ENCODE results near the gene PTK7. TPM values are rescaled to one million over a fixed set of nuclear protein-coding genes. Genes with fewer than 3 reads are reported as not detected.
"Not testable (repeated sequence)": the region's sequence is repeated elsewhere in the genome, so short reads cannot be mapped to it uniquely, and the experiment has no call there.

Gene PTK7
- total RNA-seq, 5 donors from 2014 or later (not counting 1 experiment from before 2014, with no cell fraction given) = 0.56 to 11.3 (median 1.6) TPM

DNA sequence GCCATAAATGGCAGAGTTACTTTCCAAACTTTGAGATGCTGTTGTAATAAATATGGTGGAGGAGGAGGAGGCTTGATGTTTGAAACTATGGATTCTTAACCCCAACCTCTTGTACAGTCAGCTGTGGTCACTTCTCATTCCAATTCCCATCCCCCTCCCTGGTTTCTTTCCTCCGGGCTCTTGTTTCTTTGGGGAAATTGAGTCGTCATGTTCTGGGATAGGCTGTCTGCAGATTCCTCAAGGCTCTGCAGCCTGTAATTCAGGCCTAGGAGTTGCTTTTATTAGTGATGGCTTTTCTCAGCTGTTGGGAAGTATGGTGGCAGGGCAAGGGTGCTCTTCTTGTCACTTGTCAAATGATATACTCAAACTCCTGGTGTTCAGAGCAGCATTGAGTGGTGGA is 2.6 kb downstream of the PTK7 start:
- no peaks in the 10 kb centered on the region for H3K9me3 Mint-ChIP-seq
- H3K36me3 Mint-ChIP-seq = peaks cover 7% of the 10 kb centered on the region
- ATAC-seq (replicated peaks in 1 of 4) (no peak), DNase-seq (no peak)
- H3K4me3 Mint-ChIP-seq = no peak overlapping the region
- peaks cover 2 to 23% of the 10 kb centered on the region in 2 experiments for H3K4me1 ChIP-seq (ENCODE audit: control insufficient read depth in 1 of 2, extremely low read depth in 1 of 2, insufficient read depth in 2 of 2, low read length in 2 of 2)
- WGBS (ENCODE audit: insufficient coverage) = no CpG with 5 or more reads among the region's 2 CpGs
- no peaks in the 10 kb centered on the region for H3K9me3 ChIP-seq
- H3K27me3 Mint-ChIP-seq = peaks cover 10 to 35% of the 10 kb centered on the region in 2 donors
- POLR2A ChIA-PET = no interaction called here
- CTCF ChIA-PET = no interaction called here
- H3K36me3 ChIP-seq (ENCODE audit: control insufficient read depth in 2 of 2, extremely low read depth in 1 of 2, insufficient read depth in 1 of 2, low read length in 1 of 2) = peaks cover 0 to 3% of the 10 kb centered on the region in 2 donors
- no peak overlapping the region for H3K27ac Mint-ChIP-seq
- H3K27me3 ChIP-seq (replicated peaks in 1 of 2; ENCODE audit: control insufficient read depth in 2 of 2, extremely low read depth in 1 of 2, insufficient read depth in 2 of 2, low read length in 1 of 2) = peaks cover 0 to 41% of the 10 kb centered on the region in 2 experiments
- H3K4me1 Mint-ChIP-seq = peaks cover 0 to 15% (median 6%) of the 10 kb centered on the region in 3 donors
- H3K27ac ChIP-seq (ENCODE audit: low read length) = no peak overlapping the region
- H3K4me3 ChIP-seq (ENCODE audit: control insufficient read depth in 1 of 2, extremely low read depth in 1 of 2, low read length in 1 of 2) = no peak overlapping the region

DNA sequence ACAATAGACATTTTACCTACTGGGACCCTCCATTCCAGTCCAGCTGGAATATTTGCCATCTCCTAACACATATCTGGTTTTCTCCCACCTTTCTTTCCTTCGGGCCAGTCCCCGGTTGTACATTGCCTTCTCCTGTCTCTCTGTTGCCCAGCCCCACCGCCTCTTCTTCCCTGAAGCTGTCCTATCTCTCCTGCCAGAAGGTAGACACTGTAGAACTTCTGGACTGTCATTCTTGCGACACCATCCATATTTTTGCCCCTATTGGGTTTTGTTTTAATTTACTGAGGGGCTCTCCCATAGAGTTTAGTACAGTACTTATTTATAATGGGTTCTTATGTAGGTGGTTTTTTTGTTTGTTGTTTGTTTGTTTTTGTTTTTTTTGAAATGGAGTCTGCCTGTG is 4.9 kb downstream of the PTK7 start:
- Mint-ChIP-seq H3K27ac (no peak overlapping the region), H3K4me1 (peaks cover 0 to 10% (median 4%) of the 10 kb centered on the region in 3 donors), H3K36me3 (no peaks in the 10 kb centered on the region), H3K4me3 (no peak overlapping the region), H3K9me3 (no peaks in the 10 kb centered on the region), H3K27me3 (peaks cover 14 to 29% of the 10 kb centered on the region in 2 donors)
- no peaks in the 10 kb centered on the region for H3K9me3 ChIP-seq
- ChIA-PET CTCF (no interaction called here), POLR2A (no interaction called here)
- no peak for DNase-seq
- peaks cover 0 to 28% of the 10 kb centered on the region in 2 experiments for H3K27me3 ChIP-seq (replicated peaks in 1 of 2; ENCODE audit: control insufficient read depth in 2 of 2, extremely low read depth in 1 of 2, insufficient read depth in 2 of 2, low read length in 1 of 2)
- ATAC-seq (replicated peaks in 1 of 4) = no peak
- no peaks in the 10 kb centered on the region for H3K36me3 ChIP-seq (ENCODE audit: control insufficient read depth in 2 of 2, extremely low read depth in 1 of 2, insufficient read depth in 1 of 2, low read length in 1 of 2)
- WGBS (ENCODE audit: insufficient coverage) = 92% methylated on average over 2 of the region's 4 CpGs
- no peak overlapping the region for H3K4me3 ChIP-seq (ENCODE audit: control insufficient read depth in 1 of 2, extremely low read depth in 1 of 2, low read length in 1 of 2)
- no peak overlapping the region for H3K27ac ChIP-seq (ENCODE audit: low read length)
- peaks cover 2 to 14% of the 10 kb centered on the region in 2 experiments for H3K4me1 ChIP-seq (ENCODE audit: control insufficient read depth in 1 of 2, extremely low read depth in 1 of 2, insufficient read depth in 2 of 2, low read length in 2 of 2)

DNA sequence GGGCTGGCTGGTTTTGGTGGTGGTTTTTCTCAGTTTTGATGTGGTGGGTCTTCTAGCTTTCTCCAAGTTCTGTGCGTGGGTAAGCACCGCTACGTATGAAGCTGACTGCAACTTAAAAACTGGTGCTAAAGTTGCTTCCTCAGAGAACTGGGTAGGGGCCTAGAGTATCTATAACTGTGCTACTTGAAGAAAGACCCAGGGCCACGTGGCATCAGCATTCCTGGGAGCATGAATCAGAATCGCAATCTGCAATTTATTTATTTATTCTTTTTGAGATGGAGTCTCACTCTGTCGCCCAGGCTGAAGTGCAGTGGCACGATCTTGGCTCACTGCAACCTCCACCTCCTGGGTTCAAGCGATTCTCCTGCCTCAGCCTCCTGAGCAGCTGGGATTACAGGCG is 5.8 kb downstream of the PTK7 start:
- H3K4me1 ChIP-seq (ENCODE audit: control insufficient read depth in 1 of 2, extremely low read depth in 1 of 2, insufficient read depth in 2 of 2, low read length in 2 of 2); ATAC-seq (replicated peaks in 1 of 4); DNase-seq; H3K9me3 Mint-ChIP-seq; H3K36me3 ChIP-seq (ENCODE audit: control insufficient read depth in 2 of 2, extremely low read depth in 1 of 2, insufficient read depth in 1 of 2, low read length in 1 of 2); H3K4me3 Mint-ChIP-seq; H3K27ac Mint-ChIP-seq; CTCF ChIA-PET; H3K27ac ChIP-seq (ENCODE audit: low read length); H3K4me3 ChIP-seq (ENCODE audit: control insufficient read depth in 1 of 2, extremely low read depth in 1 of 2, low read length in 1 of 2); H3K9me3 ChIP-seq; POLR2A ChIA-PET; H3K4me1 Mint-ChIP-seq; H3K36me3 Mint-ChIP-seq: not testable (repeated sequence)
- WGBS (ENCODE audit: insufficient coverage) = 16% methylated on average over 4 of the region's 9 CpGs
- H3K27me3 Mint-ChIP-seq = peaks cover 14 to 27% of the 10 kb centered on the region in 2 donors
- peaks cover 0 to 25% of the 10 kb centered on the region in 2 experiments for H3K27me3 ChIP-seq (replicated peaks in 1 of 2; ENCODE audit: control insufficient read depth in 2 of 2, extremely low read depth in 1 of 2, insufficient read depth in 2 of 2, low read length in 1 of 2)

DNA sequence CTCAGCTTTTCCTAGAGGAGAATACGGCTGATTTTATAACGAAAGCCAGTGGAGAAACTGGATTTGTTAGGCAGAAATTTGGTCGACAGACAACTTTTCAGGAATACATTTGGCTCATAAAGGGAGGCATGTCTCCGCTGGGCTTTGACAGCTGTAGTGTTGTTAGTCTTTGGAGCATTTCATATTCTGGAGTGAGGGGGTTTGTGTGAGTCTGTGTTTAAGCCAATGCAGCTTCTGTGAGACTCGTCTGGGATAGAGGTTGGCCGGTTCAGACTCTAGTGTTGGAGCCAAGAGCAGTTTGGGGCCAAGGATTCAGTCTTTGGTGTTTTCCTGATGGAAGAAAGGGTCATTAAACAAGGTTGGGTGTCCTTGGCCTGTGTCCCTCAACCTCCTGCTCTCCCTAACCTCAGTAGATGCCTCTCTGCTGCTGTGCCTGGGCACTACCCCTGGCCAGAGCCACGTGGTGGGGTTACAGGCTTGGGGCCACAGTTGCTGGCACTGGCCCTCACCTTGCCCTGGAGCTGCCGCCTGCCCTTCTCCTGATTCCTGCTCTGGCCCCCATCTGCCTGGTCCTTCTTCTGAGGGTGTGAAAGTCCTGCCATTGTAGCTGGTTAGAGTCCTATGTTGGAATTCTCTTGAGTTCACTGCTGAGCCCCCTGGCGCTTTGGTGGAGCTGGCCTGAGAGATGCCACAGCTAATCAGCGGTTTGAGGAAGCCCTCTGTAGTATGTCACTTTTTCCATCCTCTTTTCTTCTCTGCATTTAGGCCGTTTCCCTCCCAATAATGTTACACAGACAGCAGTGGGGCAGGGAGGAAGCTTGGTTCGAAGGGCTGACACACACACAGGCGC is 6.9 kb downstream of the PTK7 start:
- no peak for ATAC-seq (replicated peaks in 1 of 4)
- Histone ChIP-seq H3K27me3 (replicated peaks in 1 of 2; ENCODE audit: control insufficient read depth in 2 of 2, extremely low read depth in 1 of 2, insufficient read depth in 2 of 2, low read length in 1 of 2) (peaks cover 0 to 14% of the 10 kb centered on the region in 2 experiments), H3K9me3 (no peaks in the 10 kb centered on the region), H3K4me3 (ENCODE audit: control insufficient read depth in 1 of 2, extremely low read depth in 1 of 2, low read length in 1 of 2) (no peak overlapping the region), H3K27ac (ENCODE audit: low read length) (no peak overlapping the region), H3K36me3 (ENCODE audit: control insufficient read depth in 2 of 2, extremely low read depth in 1 of 2, insufficient read depth in 1 of 2, low read length in 1 of 2) (no peaks in the 10 kb centered on the region), H3K4me1 (ENCODE audit: control insufficient read depth in 1 of 2, extremely low read depth in 1 of 2, insufficient read depth in 2 of 2, low read length in 2 of 2) (peaks cover 0 to 2% of the 10 kb centered on the region in 2 experiments)
- Mint-ChIP-seq H3K36me3 (no peaks in the 10 kb centered on the region), H3K27ac (no peak overlapping the region), H3K4me1 (no peaks in the 10 kb centered on the region), H3K4me3 (no peak overlapping the region), H3K27me3 (peaks cover 9 to 16% of the 10 kb centered on the region in 2 donors), H3K9me3 (no peaks in the 10 kb centered on the region)
- CTCF ChIA-PET = no interaction called here
- no peak for DNase-seq
- 92% methylated on average over 5 of the region's 13 CpGs for whole genome bisulfite sequencing (ENCODE audit: insufficient coverage)
- POLR2A ChIA-PET = no interaction called here

DNA sequence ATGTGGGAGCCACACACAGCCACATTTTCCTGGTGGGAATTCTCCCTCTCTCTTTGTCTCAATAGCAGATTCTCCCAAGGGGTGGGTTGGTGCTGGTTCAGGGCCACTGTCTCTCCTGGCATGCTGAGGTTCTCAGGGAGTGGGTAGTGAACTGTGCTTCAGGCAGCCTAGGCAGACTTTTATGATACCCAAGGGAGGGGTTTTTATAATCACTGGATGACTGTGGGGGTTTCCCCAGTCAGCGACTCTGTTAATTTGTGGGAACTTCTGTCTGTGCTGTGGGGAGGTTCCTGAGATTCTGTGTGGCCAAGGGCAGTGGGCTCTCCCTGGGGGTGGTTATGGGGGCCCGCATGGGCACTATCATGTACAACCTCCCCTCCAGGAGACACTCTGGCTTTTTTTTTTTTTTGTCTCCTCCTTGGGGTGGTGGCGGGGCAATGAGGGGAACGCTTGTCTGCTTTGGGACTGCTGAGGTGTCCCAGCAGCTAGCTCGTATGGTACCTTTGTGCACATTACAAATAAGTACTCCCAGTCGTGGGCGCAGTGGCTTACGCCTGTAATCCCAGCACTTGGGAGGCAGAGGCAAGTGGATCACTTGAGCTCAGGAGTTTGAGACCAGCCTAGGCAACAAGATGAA is 10.0 kb downstream of the PTK7 start:
- CTCF ChIA-PET = interaction anchor here (0.6 to 0.7 kb wide), 2 partner anchors 17 to 151 kb away, joined by 3 to 4 read pairs; no protein-coding TSS in a partner anchor
- Mint-ChIP-seq H3K27me3 (peaks cover 3 to 8% of the 10 kb centered on the region in 2 donors), H3K36me3 (no peaks in the 10 kb centered on the region), H3K4me3 (no peak overlapping the region), H3K27ac (no peak overlapping the region), H3K9me3 (no peaks in the 10 kb centered on the region), H3K4me1 (no peaks in the 10 kb centered on the region)
- Histone ChIP-seq H3K4me3 (ENCODE audit: control insufficient read depth in 1 of 2, extremely low read depth in 1 of 2, low read length in 1 of 2) (no peak overlapping the region), H3K36me3 (ENCODE audit: control insufficient read depth in 2 of 2, extremely low read depth in 1 of 2, insufficient read depth in 1 of 2, low read length in 1 of 2) (no peaks in the 10 kb centered on the region), H3K27me3 (replicated peaks in 1 of 2; ENCODE audit: control insufficient read depth in 2 of 2, extremely low read depth in 1 of 2, insufficient read depth in 2 of 2, low read length in 1 of 2) (peaks cover 0 to 11% of the 10 kb centered on the region in 2 experiments), H3K4me1 (ENCODE audit: control insufficient read depth in 1 of 2, extremely low read depth in 1 of 2, insufficient read depth in 2 of 2, low read length in 2 of 2) (peaks cover 0 to 2% of the 10 kb centered on the region in 2 experiments), H3K9me3 (no peaks in the 10 kb centered on the region), H3K27ac (ENCODE audit: low read length) (no peak overlapping the region)
- no CpG with 5 or more reads among the region's 8 CpGs for WGBS (ENCODE audit: insufficient coverage)
- ATAC-seq (replicated peaks in 1 of 4) = no peak
- POLR2A ChIA-PET = no interaction called here
- no peak for DNase-seq

DNA sequence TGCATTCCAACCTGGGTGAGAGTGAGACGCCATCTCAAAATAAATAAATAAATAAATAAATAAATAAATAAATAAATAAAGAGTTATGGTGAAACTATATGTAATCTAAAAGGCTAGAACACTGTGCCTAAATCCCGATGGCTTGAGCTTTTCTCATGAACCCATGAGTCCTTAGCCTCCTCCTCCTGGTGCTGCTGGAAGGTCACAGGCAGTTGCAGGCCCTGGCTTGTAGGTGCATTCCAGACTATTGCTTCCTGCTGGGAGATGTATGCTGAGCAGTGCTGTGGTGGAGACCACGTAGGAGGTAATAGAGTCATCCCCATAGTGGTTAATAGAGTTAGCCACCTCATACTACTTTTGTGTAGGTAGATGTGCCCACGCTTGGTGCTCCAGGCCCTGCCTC is 12.5 kb downstream of the PTK7 start:
- H3K36me3 Mint-ChIP-seq = no peaks in the 10 kb centered on the region
- Histone ChIP-seq H3K4me3 (ENCODE audit: control insufficient read depth in 1 of 2, extremely low read depth in 1 of 2, low read length in 1 of 2) (no peak overlapping the region), H3K9me3 (no peaks in the 10 kb centered on the region), H3K27ac (ENCODE audit: low read length) (no peak overlapping the region), H3K36me3 (ENCODE audit: control insufficient read depth in 2 of 2, extremely low read depth in 1 of 2, insufficient read depth in 1 of 2, low read length in 1 of 2) (no peaks in the 10 kb centered on the region), H3K27me3 (replicated peaks in 1 of 2; ENCODE audit: control insufficient read depth in 2 of 2, extremely low read depth in 1 of 2, insufficient read depth in 2 of 2, low read length in 1 of 2) (peaks cover 0 to 7% of the 10 kb centered on the region in 2 experiments), H3K4me1 (ENCODE audit: control insufficient read depth in 1 of 2, extremely low read depth in 1 of 2, insufficient read depth in 2 of 2, low read length in 2 of 2) (peaks cover 0 to under 1% of the 10 kb centered on the region in 2 experiments)
- no peaks in the 10 kb centered on the region for H3K9me3 Mint-ChIP-seq
- H3K4me3 Mint-ChIP-seq = no peak overlapping the region
- no peak overlapping the region for H3K27ac Mint-ChIP-seq
- ATAC-seq (replicated peaks in 1 of 4) = no peak
- whole genome bisulfite sequencing (ENCODE audit: insufficient coverage) = 100% methylated on average over 1 of the region's 4 CpGs
- peaks cover 9 to 14% (median 11%) of the 10 kb centered on the region in 3 donors for H3K4me1 Mint-ChIP-seq
- H3K27me3 Mint-ChIP-seq = peaks cover 3% of the 10 kb centered on the region in 2 donors
- ChIA-PET POLR2A (no interaction called here), CTCF (no interaction called here)
- DNase-seq = no peak

Data from T-cell (primary cell).